Activated CD4-positive, alpha-beta T cell treated with anti-CD3 and anti-CD28 coated beads for 36 hours (primary cell): ENCODE data around the gene COASY. TPM values are rescaled to one million over a fixed set of nuclear protein-coding genes. Genes with fewer than 3 reads are reported as not detected.
"Not testable (repeated sequence)": the region's sequence is repeated elsewhere in the genome, so short reads cannot be mapped to it uniquely, and the experiment has no call there.

Source experiments
- ATAC-seq: fragments of 200-7000 bp; cut with Tn5 transposase; one replicate; pipeline ENCODE4 v1.10.0; 2021; ENCODE audit warnings: mild to moderate bottlenecking, moderate library complexity
- CTCF ChIA-PET: fragments of 350-600 bp; sonication (Branson Sonifier 250); formaldehyde crosslinking; loops from one replicate; lab custom pipeline; 2021; ENCODE audit warnings: antibody characterized with exemption; lab: Charles Lee
- POLR2A ChIA-PET: fragments of 350-600 bp; sonication (Branson Sonifier 250); formaldehyde crosslinking; loops from one replicate; lab custom pipeline; 2021; ENCODE audit warnings: antibody characterized with exemption, inconsistent platforms; lab: Charles Lee
- DNase-seq: peaks from one replicate; pipeline ENCODE4 v3.0.0-alpha.2; 2020
- H3K27ac Mint-ChIP-seq: one replicate; pipeline ENCODE4 v1.8.0; 2021; ENCODE audit warnings: mixed read lengths
- H3K27me3 Mint-ChIP-seq: one replicate; pipeline ENCODE4 v1.8.0; 2021; ENCODE audit warnings: mixed read lengths
- H3K36me3 Mint-ChIP-seq: one replicate; pipeline ENCODE4 v1.8.0; 2021; ENCODE audit warnings: low read depth, mixed read lengths
- H3K4me1 Mint-ChIP-seq: one replicate; pipeline ENCODE4 v1.8.0; 2021; ENCODE audit warnings: mixed read lengths
- H3K4me3 Mint-ChIP-seq: one replicate; pipeline ENCODE4 v1.8.0; 2021; ENCODE audit warnings: mild to moderate bottlenecking, moderate library complexity, mixed read lengths
- H3K9me3 Mint-ChIP-seq: one replicate; pipeline ENCODE4 v1.8.0; 2021; ENCODE audit warnings: low read depth, mixed read lengths
- intact Hi-C, 2 experiments: fragments of 100-400 bp; cut with DNase I in 1 of 2; cut with micrococcal nuclease in 1 of 2; formaldehyde crosslinking; loops; one replicate each; pipeline versions ENCODE4 v1.14.2 to v1.15.1; 2022 to 2024; cut with DNase I, micrococcal nuclease
- total RNA-seq, 2 experiments: library from RNA; stranded (reverse); gene quantifications; one replicate each; pipeline ENCODE4 v1.2.3, GENCODE V29; 2021

COASY gene
- total RNA-seq, 2 experiments from 2014 or later = 83.3 to 105 TPM

- H3K9me3 Mint-ChIP-seq, intact Hi-C loops, H3K36me3 Mint-ChIP-seq, H3K27me3 Mint-ChIP-seq, POLR2A ChIA-PET, ATAC-seq, DNase-seq, CTCF ChIA-PET: not testable (repeated sequence)
- H3K27ac Mint-ChIP-seq = peak within 1 kb of the TSS; percentile 92
- H3K4me1 Mint-ChIP-seq = peaks cover 30% of the 10 kb centered on the region
- H3K4me3 Mint-ChIP-seq = peak within 1 kb of the TSS; percentile 85
Observed at GRCh38 chr17:42552736-42553135, 9.2 kb upstream of the COASY start, which contains the start of gene HSD17B1. TSS of gene HSD17B1 (plus strand) at chr17:42552923. CDS start at chr17:42552934, 11 bp downstream.

- ChIA-PET POLR2A (interaction anchor here (0.6 kb wide), 1 partner anchor 165 kb away, joined by 5 read pairs; the partner anchor contains the start of gene STAT3), CTCF (interaction anchor here (0.6 to 2.0 kb wide), 2 partner anchors 18 to 325 kb away, joined by 3 to 8 read pairs; partner anchors contain the start of gene NAGLU)
- no peak for DNase-seq
- Mint-ChIP-seq H3K4me3 (peak overlapping the region; percentile 85), H3K36me3 (no peaks in the 10 kb centered on the region), H3K4me1 (peaks cover 30% of the 10 kb centered on the region), H3K27ac (no peak overlapping the region), H3K27me3 (no peaks in the 10 kb centered on the region), H3K9me3 (no peaks in the 10 kb centered on the region)
- intact Hi-C loops = no loop called here
- no peak for ATAC-seq
Observed at GRCh38 chr17:42553161-42553818, 8.7 kb upstream of the COASY start.

- Mint-ChIP-seq H3K27me3 (no peaks in the 10 kb centered on the region), H3K9me3 (no peaks in the 10 kb centered on the region), H3K4me1 (peaks cover 28% of the 10 kb centered on the region), H3K4me3 (peak overlapping the region; percentile 85), H3K36me3 (no peaks in the 10 kb centered on the region), H3K27ac (peak overlapping the region; percentile 92)
- DNase-seq (peak; percentile 58), ATAC-seq (peak; percentile 40)
- intact Hi-C loops = loop anchor here (1.0 kb wide), 1 partner anchor 18 kb away; the partner anchor contains the start of gene NAGLU (in 2 of the 2)
- ChIA-PET CTCF (interaction anchor here (0.6 to 2.0 kb wide), 2 partner anchors 18 to 23 kb away, joined by 5 to 8 read pairs; partner anchors contain the start of genes NAGLU and PSMC3IP), POLR2A (interaction anchor here (0.6 kb wide), 1 partner anchor 260 kb away, joined by 3 read pairs; no protein-coding TSS in a partner anchor)
Observed at GRCh38 chr17:42553866-42554249, 8.1 kb upstream of the COASY start.

- no peaks in the 10 kb centered on the region for H3K36me3 Mint-ChIP-seq
- H3K27me3 Mint-ChIP-seq = no peaks in the 10 kb centered on the region
- ChIA-PET CTCF (interaction anchor here (0.5 to 2.0 kb wide), 6 partner anchors 13 to 301 kb away, joined by 3 to 8 read pairs (median 3); partner anchors contain the start of genes NAGLU and PSMC3IP), POLR2A (interaction anchor here (0.6 kb wide), 2 partner anchors 260 to 569 kb away, joined by 3 to 4 read pairs; no protein-coding TSS in a partner anchor)
- ATAC-seq = peak; percentile 85
- peak overlapping the region; percentile 85 for H3K4me3 Mint-ChIP-seq
- intact Hi-C loops = loop anchor here (1.0 kb wide), 1 partner anchor 18 kb away; the partner anchor contains the start of gene NAGLU (in 2 of the 2)
- peak overlapping the region; percentile 92 for H3K27ac Mint-ChIP-seq
- H3K9me3 Mint-ChIP-seq = no peaks in the 10 kb centered on the region
- peak; percentile 85 for DNase-seq
- H3K4me1 Mint-ChIP-seq = peaks cover 22% of the 10 kb centered on the region
Observed at GRCh38 chr17:42554250-42555121, 7.5 kb upstream of the COASY start.

GRCh38 chr17:42555122-42555622 is 6.8 kb upstream of the COASY start:
- Mint-ChIP-seq H3K4me3 (peak overlapping the region; percentile 85), H3K27ac (peak overlapping the region; percentile 92), H3K9me3 (no peaks in the 10 kb centered on the region), H3K27me3 (no peaks in the 10 kb centered on the region), H3K36me3 (no peaks in the 10 kb centered on the region), H3K4me1 (peaks cover 22% of the 10 kb centered on the region)
- ChIA-PET POLR2A (interaction anchor here (0.6 kb wide), 1 partner anchor 568 kb away, joined by 4 read pairs; no protein-coding TSS in a partner anchor), CTCF (interaction anchor here (0.5 to 2.0 kb wide), 5 partner anchors 13 to 301 kb away, joined by 3 to 8 read pairs (median 3); partner anchors contain the start of gene NAGLU)
- intact Hi-C loops = no loop called here
- ATAC-seq (peak; percentile 1), DNase-seq (no peak)

GRCh38 chr17:42555961-42556617 is 5.9 kb upstream of the COASY start:
- H3K36me3 Mint-ChIP-seq, DNase-seq, H3K9me3 Mint-ChIP-seq, H3K4me3 Mint-ChIP-seq, intact Hi-C loops, POLR2A ChIA-PET, H3K27me3 Mint-ChIP-seq, CTCF ChIA-PET, H3K27ac Mint-ChIP-seq: not testable (repeated sequence)
- peaks cover 23% of the 10 kb centered on the region for H3K4me1 Mint-ChIP-seq
- ATAC-seq = peak; percentile 30

- Mint-ChIP-seq H3K9me3 (no peaks in the 10 kb centered on the region), H3K4me3 (no peak overlapping the region), H3K27ac (no peak overlapping the region), H3K4me1 (peaks cover 39% of the 10 kb centered on the region), H3K36me3 (peaks cover 11% of the 10 kb centered on the region), H3K27me3 (no peaks in the 10 kb centered on the region)
- DNase-seq (no peak), ATAC-seq (no peak)
- ChIA-PET CTCF (interaction anchor here (0.8 kb wide), 1 partner anchor 10 kb away, joined by 3 read pairs; no protein-coding TSS in a partner anchor), POLR2A (no interaction called here)
- intact Hi-C loops = no loop called here
Observed at GRCh38 chr17:42559075-42559474, 2.9 kb upstream of the COASY start.

GRCh38 chr17:42560246-42560645 is 1.7 kb upstream of the COASY start:
- DNase-seq (no peak), ATAC-seq (no peak)
- ChIA-PET POLR2A (interaction anchor here (0.6 kb wide), 1 partner anchor 375 kb away, joined by 3 read pairs; the partner anchor contains the start of gene HCRT), CTCF (no interaction called here)
- Mint-ChIP-seq H3K9me3 (no peaks in the 10 kb centered on the region), H3K4me1 (peaks cover 35% of the 10 kb centered on the region), H3K27me3 (no peaks in the 10 kb centered on the region), H3K4me3 (peak overlapping the region; percentile 48), H3K27ac (peak overlapping the region; percentile 11), H3K36me3 (peaks cover 11% of the 10 kb centered on the region)
- intact Hi-C loops = loop anchor here in 1 of 2 experiments (10.0 kb wide), 1 partner anchor 615 kb away; the partner anchor contains the start of gene NBR1

GRCh38 chr17:42562388-42563142 is 617 bp downstream of the COASY start:
- ATAC-seq = peak; percentile 14
- H3K36me3 Mint-ChIP-seq = peaks cover 20% of the 10 kb centered on the region
- intact Hi-C loops = loop anchor here (1.0 to 10.0 kb wide), 7 partner anchors 14 to 612 kb away; partner anchors contain the start of genes PSMC3IP (in 2 of the 2), AARSD1 (in 1 of the 2), NAGLU (in 1 of the 2) and NBR1 (in 1 of the 2)
- no peaks in the 10 kb centered on the region for H3K27me3 Mint-ChIP-seq
- peaks cover 31% of the 10 kb centered on the region for H3K4me1 Mint-ChIP-seq
- peak; percentile 52 for DNase-seq
- H3K27ac Mint-ChIP-seq = peak overlapping the region; percentile 99
- H3K9me3 Mint-ChIP-seq = no peaks in the 10 kb centered on the region
- POLR2A ChIA-PET = interaction anchor here (0.6 kb wide), 1 partner anchor 14 kb away, joined by 3 read pairs; no protein-coding TSS in a partner anchor
- peak overlapping the region; percentile 94 for H3K4me3 Mint-ChIP-seq
- CTCF ChIA-PET = interaction anchor here (0.7 to 2.3 kb wide), 6 partner anchors 15 to 477 kb away, joined by 3 to 8 read pairs (median 3); partner anchors contain the start of genes BECN1, PSMC3IP and TUBG1
